ENCODE results near the gene DUOX2.
"Not testable (repeated sequence)": the region's sequence is repeated elsewhere in the genome, so short reads cannot be mapped to it uniquely, and the experiment has no call there.

DUOX2 gene

DNA sequence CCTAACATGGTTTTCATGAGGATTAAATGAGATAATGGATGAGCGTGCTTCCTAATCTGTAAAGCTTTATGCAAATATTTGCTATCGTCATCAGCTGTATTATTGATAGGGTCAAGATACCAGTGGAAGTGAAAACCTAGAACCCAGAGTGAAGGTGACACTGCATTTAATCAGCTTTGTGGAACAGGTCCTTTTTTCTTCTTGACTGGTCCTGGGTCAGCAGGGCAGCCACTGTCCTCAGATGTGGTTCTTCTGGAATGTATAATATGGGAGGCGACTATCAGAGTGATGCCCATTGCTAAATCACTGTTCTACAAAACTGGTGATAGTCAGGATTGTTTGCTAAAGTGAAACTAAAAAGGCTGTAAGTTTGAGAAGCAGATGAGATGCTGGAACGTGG, 49.6 kb downstream of the DUOX2 start:
- no peak for DNase-seq

DNA sequence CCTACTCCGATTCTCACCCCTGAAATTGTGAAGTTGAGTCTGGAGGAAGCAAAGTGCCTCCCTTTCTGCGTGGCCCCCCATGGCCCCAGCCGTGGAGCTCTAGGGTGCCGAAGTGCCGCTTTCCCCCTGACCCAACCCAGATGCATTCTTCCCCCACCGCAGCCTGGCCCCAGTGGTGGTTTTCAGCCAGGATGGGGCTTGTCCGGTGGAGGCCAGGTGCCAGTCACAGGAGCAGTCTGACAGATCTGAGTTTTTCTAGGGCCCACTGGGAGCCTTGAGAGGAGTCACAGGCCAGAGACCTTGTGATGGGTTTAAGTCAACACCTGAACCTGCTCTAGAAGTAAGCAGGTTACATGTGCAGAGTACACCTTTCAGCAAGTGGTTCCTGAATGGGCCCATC, 51.7 kb downstream of the DUOX2 start:
- DNase-seq, result not testable (repeated sequence)

DNA sequence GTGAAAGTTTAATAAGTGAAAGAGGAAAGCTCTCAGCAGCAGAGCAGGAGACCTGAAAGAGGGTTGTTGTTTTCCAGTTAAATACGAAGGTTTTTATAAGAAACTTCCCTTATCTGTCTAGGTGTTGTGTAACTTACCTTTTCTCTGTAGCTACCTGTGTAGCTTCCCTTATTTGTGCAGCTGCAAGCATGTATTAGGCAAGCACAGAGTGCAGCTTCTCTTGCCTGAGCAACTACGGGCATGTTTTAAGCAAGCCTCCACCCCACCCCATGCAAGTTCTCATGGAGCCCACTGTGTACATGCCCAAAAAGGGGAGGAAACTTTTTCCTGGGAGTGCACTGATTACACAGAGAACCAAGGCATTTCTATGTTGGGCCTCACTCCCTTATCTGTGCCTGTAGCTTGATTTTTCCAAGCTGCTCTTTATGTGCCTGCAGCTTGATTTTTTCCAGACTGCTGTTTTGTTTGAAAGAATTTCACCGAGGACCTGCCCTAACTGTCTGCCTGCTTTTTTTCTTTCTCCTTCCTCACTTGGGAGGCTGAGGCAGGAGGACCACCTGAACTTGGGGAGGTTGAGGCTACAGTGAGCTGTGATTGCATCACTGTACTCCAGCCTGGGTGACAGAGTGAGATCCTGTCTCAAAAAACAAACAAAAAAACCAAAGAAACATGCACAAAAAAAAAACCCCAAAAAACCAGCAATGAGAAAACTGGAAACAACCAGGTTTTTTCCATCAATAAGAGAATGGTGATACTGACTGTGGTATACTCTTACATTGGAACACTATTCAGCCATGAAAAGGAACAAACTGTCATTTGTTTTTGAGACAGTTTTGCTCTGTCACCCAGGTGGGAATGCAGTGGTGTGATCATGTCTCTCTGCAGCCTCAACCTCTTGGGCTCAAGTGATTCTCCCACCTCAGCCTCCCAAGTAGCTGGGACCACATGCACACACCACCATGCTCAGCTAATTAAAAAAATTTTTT, 55.0 kb downstream of the DUOX2 start:
- DNase-seq, result not testable (repeated sequence)

DNA sequence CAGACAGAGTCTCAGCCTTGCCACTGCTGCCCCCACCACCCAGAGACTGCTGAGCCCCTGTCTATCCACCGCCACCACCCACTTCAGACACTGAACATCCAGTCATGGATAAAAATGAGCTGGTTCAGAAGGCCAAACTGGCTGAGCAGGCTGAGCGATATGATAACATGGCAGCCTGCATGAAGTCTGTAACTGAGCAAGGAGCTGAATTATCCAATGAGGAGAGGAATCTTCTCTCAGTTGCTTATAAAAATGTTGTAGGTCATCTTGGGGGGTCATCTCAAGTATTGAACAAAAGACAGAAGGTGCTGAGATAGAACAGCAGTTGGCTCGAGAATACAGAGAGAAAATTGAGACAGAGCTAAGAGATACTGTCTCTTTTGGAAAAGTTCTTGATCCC, 61.3 kb downstream of the DUOX2 start:
- not testable (repeated sequence) for DNase-seq

DNA sequence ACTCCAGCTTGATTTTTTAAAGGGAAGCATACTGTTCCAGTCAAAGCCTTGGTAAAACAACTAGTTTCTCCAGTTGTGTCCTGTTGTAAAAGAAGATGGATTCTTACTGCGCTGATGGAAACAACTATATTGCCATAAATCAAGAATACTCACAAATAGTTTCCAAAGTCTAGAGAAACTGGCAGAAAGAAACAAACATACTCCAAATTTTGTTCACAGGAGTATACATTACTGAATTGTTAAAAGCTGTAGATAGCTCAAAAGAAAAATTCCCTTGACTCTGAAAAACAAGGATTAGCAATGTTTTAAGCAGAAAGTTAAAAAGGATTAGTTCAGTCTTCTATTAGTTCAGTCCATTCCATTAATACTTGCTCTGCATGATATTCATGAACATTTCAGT, 63.4 kb downstream of the DUOX2 start:
- no peak for DNase-seq

DNA sequence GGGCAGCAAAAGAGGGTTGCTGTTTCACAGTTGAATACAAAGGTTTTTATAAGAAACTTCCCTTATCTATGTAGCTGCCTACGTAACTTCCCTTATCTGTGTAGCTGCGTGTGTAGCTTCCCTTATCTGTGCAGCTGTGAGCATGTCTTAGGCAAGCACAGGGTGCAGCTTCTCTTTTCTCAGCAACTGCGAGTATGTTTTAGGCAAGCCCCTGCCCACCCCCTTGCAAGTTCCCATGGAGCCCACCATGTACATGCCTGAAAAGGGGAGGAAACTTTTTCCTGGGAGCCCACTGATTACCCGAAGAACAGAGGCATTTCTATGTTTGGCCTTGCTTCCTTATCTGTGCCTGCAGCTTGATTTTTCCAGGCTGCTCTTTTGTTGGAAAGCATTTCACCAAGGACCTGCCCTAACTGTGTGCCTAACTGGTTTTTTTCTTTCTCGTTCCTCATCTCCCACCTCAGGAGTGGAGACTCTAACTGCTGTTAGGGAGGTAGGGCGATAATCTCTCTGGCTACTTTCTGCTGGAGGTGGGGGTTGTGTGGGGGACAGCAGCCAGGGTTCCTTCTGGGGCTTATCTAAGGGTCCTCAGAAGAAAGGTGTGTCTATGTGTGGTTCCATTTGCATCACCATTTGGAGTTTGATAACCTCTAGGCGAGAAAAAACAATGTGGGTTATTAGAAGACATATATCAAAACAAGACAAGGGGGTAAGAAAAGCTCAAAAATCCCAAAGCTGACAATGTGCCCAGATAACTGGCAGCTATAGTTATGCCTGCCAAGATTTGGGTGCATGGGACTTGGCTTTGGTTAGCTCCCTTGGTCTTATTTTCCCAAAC, 65.0 kb downstream of the DUOX2 start:
- no peak for DNase-seq

DNA sequence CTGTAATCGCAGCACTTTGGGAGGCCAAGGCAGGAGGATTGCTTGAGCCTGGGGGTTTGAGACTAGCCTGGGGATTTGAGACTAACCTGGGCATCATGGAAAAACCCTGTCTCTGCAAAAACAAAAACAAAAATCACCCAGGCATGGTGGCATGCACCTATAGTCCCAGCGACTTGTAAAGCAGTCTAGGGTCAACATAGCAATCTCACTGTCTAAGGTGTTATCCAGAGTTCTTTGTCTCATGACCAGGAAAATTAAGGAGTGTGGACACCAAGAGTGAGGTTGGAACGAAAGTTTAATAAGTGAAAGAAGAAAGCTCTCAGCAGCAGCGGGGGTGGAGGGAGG, 65.6 kb downstream of the DUOX2 start:
- not testable (repeated sequence) for DNase-seq

DNA sequence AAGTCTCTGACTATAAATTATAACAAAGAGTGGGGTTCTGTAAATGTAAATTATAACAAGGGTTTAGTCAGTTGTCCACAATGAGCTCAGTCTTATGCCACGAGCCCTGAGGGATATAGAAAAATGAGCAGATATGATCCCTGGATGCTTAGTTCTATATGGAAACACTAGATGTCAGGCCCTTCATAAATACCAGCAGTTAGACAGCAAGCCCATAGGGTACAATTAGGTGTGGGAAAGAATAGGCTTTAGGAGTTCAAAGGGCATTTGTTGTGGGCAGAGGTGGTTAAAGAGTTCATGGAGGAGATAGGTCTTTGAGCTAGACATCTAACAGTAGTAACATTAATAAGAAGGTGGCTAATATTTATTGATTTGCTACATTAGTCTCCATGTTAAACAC, 69.7 kb downstream of the DUOX2 start:
- DNase-seq, result not testable (repeated sequence)

DNA sequence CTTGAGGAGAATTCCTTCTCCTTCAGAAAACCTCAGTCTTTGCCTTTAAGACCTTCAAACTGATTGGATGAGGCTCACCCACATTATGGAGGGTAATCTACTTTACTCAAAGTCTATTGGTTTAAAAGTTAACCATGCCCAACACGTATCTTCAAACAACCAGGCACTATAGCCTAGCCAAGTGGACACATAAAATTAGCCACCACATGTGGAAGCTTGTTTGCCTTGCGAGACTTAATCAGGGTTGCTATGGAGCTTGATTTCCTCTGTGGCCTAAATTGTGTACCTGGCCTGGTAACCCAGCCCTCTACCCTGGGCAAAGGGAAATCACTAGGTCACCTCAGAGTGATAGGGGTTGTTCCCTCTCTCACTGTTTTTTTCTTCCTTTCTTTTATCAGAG, 71.1 kb downstream of the DUOX2 start:
- not testable (repeated sequence) for DNase-seq

Measured in activated CD4-positive, alpha-beta T cell treated with anti-CD3 and anti-CD28 coated beads for 48 hours (primary cell).